Activated T-cell treated with anti-CD3 and anti-CD28 coated beads for 48 hours (primary cell): ENCODE results near the gene CHCT1.

ENCODE experiments used
- DNase-seq: peaks from one replicate; pipeline ENCODE4 v3.0.0-alpha.2; 2020; ENCODE audit warnings: low read depth

Gene CHCT1

GRCh38 chr17:60442271-60443173 is 20.2 kb downstream of the CHCT1 start:
- DNase-seq = no peak

- no peak for DNase-seq
Measured at GRCh38 chr17:60443713-60444112, 21.4 kb downstream of the CHCT1 start.

- no peak for DNase-seq
Measured at GRCh38 chr17:60445144-60445543, 22.9 kb downstream of the CHCT1 start.

GRCh38 chr17:60447375-60447774 is 25.1 kb downstream of the CHCT1 start:
- DNase-seq = no peak

GRCh38 chr17:60451071-60451470 is 28.8 kb downstream of the CHCT1 start:
- DNase-seq = no peak

- no peak for DNase-seq
Measured at GRCh38 chr17:60451965-60452364, 29.7 kb downstream of the CHCT1 start.

GRCh38 chr17:60455378-60455777 is 33.1 kb downstream of the CHCT1 start:
- no peak for DNase-seq

GRCh38 chr17:60457148-60457547 is 34.9 kb downstream of the CHCT1 start:
- no peak for DNase-seq

- DNase-seq = no peak
Measured at GRCh38 chr17:60461584-60461983, 39.3 kb downstream of the CHCT1 start.

GRCh38 chr17:60463157-60463835 is 41.0 kb downstream of the CHCT1 start:
- no peak for DNase-seq

GRCh38 chr17:60464343-60464742 is 42.1 kb downstream of the CHCT1 start:
- no peak for DNase-seq

GRCh38 chr17:60468371-60468770 is 46.1 kb downstream of the CHCT1 start:
- no peak for DNase-seq

GRCh38 chr17:60471451-60471850 is 49.2 kb downstream of the CHCT1 start:
- no peak for DNase-seq

GRCh38 chr17:60472449-60472848 is 50.2 kb downstream of the CHCT1 start:
- DNase-seq = no peak

GRCh38 chr17:60473788-60474187 is 51.5 kb downstream of the CHCT1 start:
- DNase-seq = no peak
